ENCODE results near the gene MAPRE2.
A peak's percentile ranks its signal among the peaks of the same experiment; 100 is the strongest.
"Not testable (repeated sequence)": the region's sequence is repeated elsewhere in the genome, so short reads cannot be mapped to it uniquely, and the experiment has no call there.

MAPRE2 gene

GRCh38 chr18:35122586-35123224 is 81.5 kb downstream of the MAPRE2 start:
- DNase-seq (ENCODE audit: low spot score) = no peak

GRCh38 chr18:35123811-35124210 is 82.6 kb downstream of the MAPRE2 start:
- DNase-seq (ENCODE audit: low spot score) = no peak

GRCh38 chr18:35127201-35127600 is 86.0 kb downstream of the MAPRE2 start:
- DNase-seq (ENCODE audit: low spot score) = no peak

- DNase-seq (ENCODE audit: low spot score) = no peak
Observed at GRCh38 chr18:35128675-35129074, 87.5 kb downstream of the MAPRE2 start.

GRCh38 chr18:35130236-35130635 is 89.0 kb downstream of the MAPRE2 start:
- no peak for DNase-seq (ENCODE audit: low spot score)

- DNase-seq (ENCODE audit: low spot score) = no peak
Observed at GRCh38 chr18:35131387-35132020, 90.3 kb downstream of the MAPRE2 start.

- no peak for DNase-seq (ENCODE audit: low spot score)
Observed at GRCh38 chr18:35132021-35132902, 91.0 kb downstream of the MAPRE2 start.

- DNase-seq (ENCODE audit: low spot score) = no peak
Observed at GRCh38 chr18:35134190-35134730, 93.0 kb downstream of the MAPRE2 start.

- DNase-seq (ENCODE audit: low spot score) = no peak
Observed at GRCh38 chr18:35134791-35135531, 93.7 kb downstream of the MAPRE2 start.

GRCh38 chr18:35136248-35136647 is 95.0 kb downstream of the MAPRE2 start:
- DNase-seq (ENCODE audit: low spot score) = no peak

- DNase-seq (ENCODE audit: low spot score) = no peak
Observed at GRCh38 chr18:35136885-35137284, 95.7 kb downstream of the MAPRE2 start.

GRCh38 chr18:35137632-35138031 is 96.4 kb downstream of the MAPRE2 start:
- DNase-seq (ENCODE audit: low spot score) = no peak

GRCh38 chr18:35138773-35139172 is 97.6 kb downstream of the MAPRE2 start:
- no peak for DNase-seq (ENCODE audit: low spot score)

- no peak for DNase-seq (ENCODE audit: low spot score)
Observed at GRCh38 chr18:35139517-35139916, 98.3 kb downstream of the MAPRE2 start.

GRCh38 chr18:35141077-35141476 is 99.9 kb downstream of the MAPRE2 start:
- DNase-seq (ENCODE audit: low spot score) = no peak

GRCh38 chr18:35141567-35142274 is 100.5 kb downstream of the MAPRE2 start:
- DNase-seq (ENCODE audit: low spot score) = no peak

GRCh38 chr18:35142275-35142615 is 101.0 kb downstream of the MAPRE2 start:
- no peak for DNase-seq (ENCODE audit: low spot score)

- peak; percentile 67 for DNase-seq (ENCODE audit: low spot score)
Observed at GRCh38 chr18:35143622-35144596, 102.7 kb downstream of the MAPRE2 start.

- DNase-seq (ENCODE audit: low spot score) = no peak
Observed at GRCh38 chr18:35144698-35145097, 103.5 kb downstream of the MAPRE2 start.

- not testable (repeated sequence) for DNase-seq (ENCODE audit: low spot score)
Observed at GRCh38 chr18:35150195-35150594, 109.0 kb downstream of the MAPRE2 start.

Measured in AG08395 (cell line).